HCT116 (cell line): ENCODE data around the gene ACVRL1. TPM values are rescaled to one million over a fixed set of nuclear protein-coding genes. Genes with fewer than 3 reads are reported as not detected.

Experiments used
- ATAC-seq: fragments of 200-7000 bp; cut with Tn5 transposase; 2 replicates; pipeline ENCODE4 v1.9.1; 2020; ENCODE audit warnings: mild to moderate bottlenecking, moderate library complexity
- BruUV-seq: library from RNA; stranded (reverse); fragments of 400-500 nt; replicated peaks from 2 replicates; lab custom pipeline; 2021; lab: Mats Ljungman, UMichigan
- CTCF ChIA-PET: fragments of 300-600 bp; sonication (Branson Sonifier 250); formaldehyde crosslinking; loops from one replicate; lab custom pipeline; 2021; ENCODE audit warnings: antibody characterized with exemption; lab: Charles Lee
- POLR2A ChIA-PET: fragments of 300-600, 350-600 bp; sonication (Branson Sonifier 250); formaldehyde crosslinking; loops from one replicate; lab custom pipeline; 2021; ENCODE audit warnings: antibody characterized with exemption; lab: Charles Lee
- RAD21 ChIA-PET, 2 experiments: fragments of 300-600 bp; sonication (Branson Sonifier 250); formaldehyde crosslinking; loops; one replicate each; lab custom pipeline; 2023; ENCODE audit warnings: low total read pairs in 2 of 2; ENCODE audit not compliant: uncharacterized antibody in 2 of 2, unreplicated experiment in 2 of 2, low non-redundant PET in 1 of 2; lab: Charles Lee
- DNase-seq: peaks from one replicate; pipeline ENCODE4 v3.0.0-alpha.2; 2010; ENCODE audit warnings: low read depth, low spot score
- H2AFZ ChIP-seq: fragments of 200-600 bp; shearing (Covaris generic), sonication (generic); 2 replicates; pipeline ENCODE4 v1.6.1; 2017; ENCODE audit warnings: low read depth, mixed run types, mixed read lengths, antibody characterized with exemption, low read length; ENCODE audit not compliant: poor library complexity, severe bottlenecking
- H3K27ac ChIP-seq: 2 replicates; pipeline ENCODE4 v1.5.1; 2012; ENCODE audit warnings: low read depth, low read length
- H3K27me3 ChIP-seq: fragments of 200-600 bp; sonication (generic); 2 replicates; pipeline ENCODE4 v1.6.1; 2016; ENCODE audit warnings: mixed run types, low read length, mixed read lengths; ENCODE audit not compliant: insufficient read depth
- H3K36me3 ChIP-seq, 2 experiments: fragments of 200-500 bp in 1 of 2; fragments of 200-600 bp in 1 of 2; sonication (Bioruptor generic) in 1 of 2; sonication (generic) in 1 of 2; 2 replicates each; pipeline versions ENCODE4 v1.5.1 to v1.6.1; 2014 to 2016; ENCODE audit warnings: low read length in 2 of 2, inconsistent platforms in 1 of 2, mixed read lengths in 1 of 2, mixed run types in 1 of 2; ENCODE audit not compliant: insufficient read depth in 2 of 2, control insufficient read depth in 1 of 2
- H3K4me1 ChIP-seq, 2 experiments: fragments of 200-600 bp in 1 of 2; sonication (generic) in 1 of 2; 2 replicates each; pipeline versions ENCODE4 v1.5.1 to v1.6.1; 2012 to 2017; ENCODE audit warnings: low read length in 2 of 2, inconsistent platforms in 1 of 2, mild to moderate bottlenecking in 1 of 2, mixed read lengths in 1 of 2, mixed run types in 1 of 2, moderate library complexity in 1 of 2; ENCODE audit not compliant: insufficient read depth in 2 of 2, control insufficient read depth in 1 of 2
- H3K4me2 ChIP-seq: fragments of 200-600 bp; sonication (generic); 2 replicates; pipeline ENCODE4 v1.6.1; 2017; ENCODE audit warnings: mixed run types, low read length, mixed read lengths
- H3K4me3 ChIP-seq, 2 experiments: fragments of 200-600 bp in 1 of 2; sonication (generic) in 1 of 2; replicated peaks in 1 of 2; 2 replicates each; pipeline ENCODE4 v1.5.1; 2011 to 2016; ENCODE audit warnings: low read length in 2 of 2, control low read depth in 1 of 2, low read depth in 1 of 2, mild to moderate bottlenecking in 1 of 2, mixed read lengths in 1 of 2, mixed run types in 1 of 2
- H3K79me2 ChIP-seq: fragments of 200-600 bp; sonication (generic); 2 replicates; pipeline ENCODE4 v1.6.1; 2017; ENCODE audit warnings: mild to moderate bottlenecking, mixed run types, low read length, moderate library complexity, mixed read lengths; ENCODE audit not compliant: insufficient read depth
- H3K9ac ChIP-seq: fragments of 200-600 bp; sonication (generic); 2 replicates; pipeline ENCODE4 v1.6.1; 2016; ENCODE audit warnings: low read length, mixed read lengths
- H3K9me2 ChIP-seq: fragments of 200-600 bp; sonication (generic), shearing (Covaris generic); 2 replicates; pipeline ENCODE4 v1.6.1; 2017; ENCODE audit warnings: mixed run types, mild to moderate bottlenecking, moderate library complexity; ENCODE audit not compliant: insufficient read depth
- H3K9me3 ChIP-seq, 2 experiments: fragments of 200-500 bp in 1 of 2; fragments of 200-600 bp in 1 of 2; sonication (Bioruptor generic) in 1 of 2; sonication (generic) in 1 of 2; 2 replicates each; pipeline ENCODE4 v1.6.1; 2014 to 2017; ENCODE audit warnings: low read length in 2 of 2, mixed read lengths in 2 of 2, inconsistent platforms in 1 of 2, low read depth in 1 of 2, mild to moderate bottlenecking in 1 of 2, mixed run types in 1 of 2, moderate library complexity in 1 of 2; ENCODE audit not compliant: control insufficient read depth in 1 of 2, insufficient read depth in 1 of 2
- H4K20me1 ChIP-seq: fragments of 200-600 bp; sonication (generic), shearing (Covaris generic); 2 replicates; pipeline ENCODE4 v1.6.1; 2017; ENCODE audit warnings: mixed run types, mild to moderate bottlenecking, moderate library complexity; ENCODE audit not compliant: insufficient read depth
- ATF3 ChIP-seq: IDR thresholded peaks from 2 replicates; pipeline ENCODE4 v1.6.1; 2012
- CEBPB ChIP-seq: IDR thresholded peaks from 2 replicates; pipeline ENCODE4 v1.6.1; 2012; ENCODE audit warnings: low read depth
- CTCF ChIP-seq, 3 experiments: fragments of 200-600 bp in 1 of 3; sonication (generic) in 1 of 3; IDR thresholded peaks in 2 of 3; conservative IDR thresholded peaks in 1 of 3; 2 replicates each; pipeline ENCODE4 v1.5.1; 2012 to 2017; ENCODE audit warnings: low read depth in 2 of 3, low read length in 2 of 3, antibody characterized with exemption in 1 of 3, borderline replicate concordance in 1 of 3, control low read depth in 1 of 3, mild to moderate bottlenecking in 1 of 3, mixed read lengths in 1 of 3, mixed run types in 1 of 3, moderate library complexity in 1 of 3; ENCODE audit not compliant: insufficient read depth in 1 of 3
- EGR1 ChIP-seq: IDR thresholded peaks from 2 replicates; pipeline ENCODE4 v1.6.1; 2012; ENCODE audit warnings: low read depth
- EZH2 ChIP-seq: fragments of 200-600 bp; sonication (generic); IDR thresholded peaks from 2 replicates; pipeline ENCODE4 v1.6.1; 2017; ENCODE audit warnings: antibody characterized with exemption, mixed run types
- EZH2phosphoT487 ChIP-seq: fragments of 200-600 bp; IDR thresholded peaks from 2 replicates; pipeline ENCODE4 v1.6.1; 2018; ENCODE audit warnings: antibody characterized with exemption, borderline replicate concordance
- FOSL1 ChIP-seq: IDR thresholded peaks from 2 replicates; pipeline ENCODE4 v1.6.1; 2012; ENCODE audit warnings: low read depth
- MAX ChIP-seq: IDR thresholded peaks from 2 replicates; pipeline ENCODE4 v1.6.1; 2012
- POLR2A ChIP-seq: IDR thresholded peaks from 2 replicates; pipeline ENCODE4 v1.7.0; 2011; ENCODE audit warnings: borderline replicate concordance; ENCODE audit not compliant: insufficient read depth, insufficient read length; ENCODE audit errors: extremely low read depth
- POLR2AphosphoS5 ChIP-seq: IDR thresholded peaks from 2 replicates; pipeline ENCODE4 v1.6.1; 2011; ENCODE audit warnings: mild to moderate bottlenecking, low read depth, low read length, moderate library complexity
- RAD21 ChIP-seq: IDR thresholded peaks from 2 replicates; pipeline ENCODE4 v1.6.1; 2012; ENCODE audit warnings: low read depth, mild to moderate bottlenecking
- REST ChIP-seq: IDR thresholded peaks from 2 replicates; pipeline ENCODE4 v1.6.1; 2012; ENCODE audit warnings: low read depth
- SP1 ChIP-seq: IDR thresholded peaks from 2 replicates; pipeline ENCODE4 v1.6.1; 2012; ENCODE audit warnings: low read depth
- SRF ChIP-seq: IDR thresholded peaks from 2 replicates; pipeline ENCODE4 v1.6.1; 2012; ENCODE audit warnings: low read depth
- TCF7L2 ChIP-seq: IDR thresholded peaks from 2 replicates; pipeline ENCODE4 v1.7.0; 2011; ENCODE audit warnings: borderline replicate concordance, inconsistent platforms; ENCODE audit not compliant: insufficient read depth, insufficient read length; ENCODE audit errors: extremely low read depth
- YY1 ChIP-seq: IDR thresholded peaks from 2 replicates; pipeline ENCODE4 v1.6.1; 2011; ENCODE audit warnings: low read length, low read depth, moderate library complexity, mild to moderate bottlenecking; ENCODE audit not compliant: insufficient replicate concordance; ENCODE audit errors: extremely low read depth
- ZFX ChIP-seq: fragments of 450-650 bp; IDR thresholded peaks from 2 replicates; pipeline ENCODE4 v1.6.1; 2017
- ZNF274 ChIP-seq: fragments of 200-500 bp; sonication (Bioruptor generic); IDR thresholded peaks from 2 replicates; pipeline ENCODE4 v1.6.1; 2014; ENCODE audit warnings: mild to moderate bottlenecking, low read depth, low read length, inconsistent platforms
- intact Hi-C: fragments of 100-400 bp; cut with micrococcal nuclease; formaldehyde crosslinking; loops from 2 replicates; pipeline ENCODE4 v1.10.0; 2022
- total RNA-seq: library from RNA; stranded (reverse); gene quantifications from one replicate; pipeline ENCODE4 v1.2.1, GENCODE V29; 2021; ENCODE audit not compliant: unreplicated experiment

ACVRL1 gene
- total RNA-seq, 1 experiment from 2014 or later = 2.5 TPM

- no peak for TF ChIP-seq FOSL1
These were observed 43.1 kb upstream of the ACVRL1 start (continued) for GRCh38 chr12:51863933-51864832.

GRCh38 chr12:51864833-51865670 lies 42.3 kb upstream of the ACVRL1 start:
- Histone ChIP-seq H3K9ac (no peak overlapping the region), H3K27ac (no peak overlapping the region), H4K20me1 (no peaks in the 10 kb centered on the region), H3K36me3 (no peaks in the 10 kb centered on the region), H3K9me3 (no peaks in the 10 kb centered on the region), H3K4me1 (peaks cover 0 to 6% of the 10 kb centered on the region in 2 experiments; a peak in 1 of 4 replicates), H3K4me2 (no peak overlapping the region), H3K4me3 (no peak overlapping the region), H3K9me2 (no peaks in the 10 kb centered on the region), H3K27me3 (no peaks in the 10 kb centered on the region), H2AFZ (no peak overlapping the region), H3K79me2 (no peaks in the 10 kb centered on the region)
- ChIA-PET RAD21 (no interaction called here), CTCF (no interaction called here), POLR2A (no interaction called here)
- no TSS peak for BruUV-seq
- intact Hi-C loops = no loop called here
- ATAC-seq = no peak
- DNase-seq = no peak
- TF ChIP-seq ZNF274 (no peak), ZFX (no peak), ATF3 (no peak), CEBPB (no peak), POLR2A (no peak), MAX (no peak), FOSL1 (no peak), SRF (no peak), POLR2AphosphoS5 (no peak), RAD21 (no peak), EZH2phosphoT487 (no peak), SP1 (no peak), YY1 (no peak), EZH2 (no peak), CTCF (IDR thresholded peaks at IDR 0.05 in 2 of 3, conservative IDR thresholded peaks at IDR 0.05 in 1 of 3; ENCODE audit: borderline replicate concordance in 1 of 3, insufficient read depth in 1 of 3, low read depth in 2 of 3, low read length in 2 of 3) (no peak), EGR1 (no peak), REST (no peak), TCF7L2 (no peak)
